GM13977 (cell line): ENCODE data around the gene HSPH1.

ENCODE experiments used
- DNase-seq: peaks from one replicate; pipeline ENCODE4 v3.0.0; 2012; ENCODE audit warnings: low spot score
- CTCF ChIP-seq: IDR thresholded peaks from 2 replicates; pipeline ENCODE4 v1.5.1; 2012; ENCODE audit warnings: mild to moderate bottlenecking, control low read depth; ENCODE audit not compliant: insufficient read depth; ENCODE audit errors: extremely low read depth, missing control alignments
- in situ Hi-C: fragments of 300-500 bp; cut with MboI; formaldehyde crosslinking; loops from one replicate; pipeline ENCODE4 v1.12.0; 2022; ENCODE audit warnings: low sequenced_read_pairs, low pct_unique_long_range_greater_than_20kb, mixed read lengths, inconsistent platforms; ENCODE audit not compliant: unreplicated experiment

The HSPH1 gene

GRCh38 chr13:31136724-31137123, 25.0 kb downstream of the HSPH1 start:
- in situ Hi-C loops: no loop called here
- no peak for TF ChIP-seq CTCF

GRCh38 chr13:31134039-31134711, 27.5 kb downstream of the HSPH1 start:
- in situ Hi-C loops: no loop called here
- no peak for TF ChIP-seq CTCF
- DNase-seq: no peak

More at GRCh38 chr13:31136724-31137123, 25.0 kb downstream of the HSPH1 start:
- DNase-seq: no peak

GRCh38 chr13:31133621-31134020, 28.1 kb downstream of the HSPH1 start:
- DNase-seq: no peak
- in situ Hi-C loops: no loop called here
- no peak for TF ChIP-seq CTCF

- no peak for TF ChIP-seq CTCF
- in situ Hi-C loops: no loop called here
- no peak for DNase-seq
Observed at GRCh38 chr13:31131470-31131961, 30.2 kb downstream of the HSPH1 start.

- TF ChIP-seq CTCF: no peak
- in situ Hi-C loops: no loop called here
Observed at GRCh38 chr13:31129419-31129818, 32.3 kb downstream of the HSPH1 start.

GRCh38 chr13:31124204-31124603, 37.5 kb downstream of the HSPH1 start:
- TF ChIP-seq CTCF: no peak
- in situ Hi-C loops: no loop called here
- DNase-seq: no peak

More at GRCh38 chr13:31129419-31129818, 32.3 kb downstream of the HSPH1 start:
- DNase-seq: no peak
